Measurements from ENCODE around the gene F11.
"Not testable (repeated sequence)": the region's sequence is repeated elsewhere in the genome, so short reads cannot be mapped to it uniquely, and the experiment has no call there.

F11 gene

DNA sequence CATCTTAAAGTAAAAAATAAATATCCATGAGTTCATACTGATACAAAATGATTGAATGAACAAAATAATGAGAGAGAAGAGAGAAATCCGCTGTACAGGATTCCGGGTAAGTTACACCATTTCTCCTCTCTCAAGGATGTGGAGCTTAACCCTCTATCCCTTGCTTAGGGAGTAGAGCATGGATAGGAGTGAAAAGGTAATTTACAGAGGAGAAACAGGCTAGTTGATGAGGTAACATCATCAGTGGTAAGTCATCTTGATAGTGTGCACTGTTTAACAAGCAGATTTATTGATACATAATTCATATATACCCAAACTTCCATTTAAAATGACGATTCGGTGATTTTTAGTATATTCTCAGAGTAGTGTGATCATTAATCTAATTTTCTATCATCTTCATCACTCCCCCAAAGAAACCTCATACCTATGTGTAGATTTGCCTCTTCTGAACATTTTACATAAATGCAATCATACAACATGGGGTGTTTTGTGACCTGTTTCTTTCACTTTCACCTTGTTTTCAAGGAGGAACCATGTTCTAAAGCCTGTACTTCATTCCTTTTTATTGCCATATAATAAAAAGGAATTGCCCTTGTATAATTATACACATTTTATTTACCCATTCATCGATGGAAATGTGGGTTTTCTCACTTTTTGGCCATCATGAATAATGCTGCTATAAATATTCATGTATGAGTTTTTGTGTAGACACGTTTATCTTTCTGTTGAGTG, 34.8 kb downstream of the F11 start:
- DNase-seq = no peak

DNA sequence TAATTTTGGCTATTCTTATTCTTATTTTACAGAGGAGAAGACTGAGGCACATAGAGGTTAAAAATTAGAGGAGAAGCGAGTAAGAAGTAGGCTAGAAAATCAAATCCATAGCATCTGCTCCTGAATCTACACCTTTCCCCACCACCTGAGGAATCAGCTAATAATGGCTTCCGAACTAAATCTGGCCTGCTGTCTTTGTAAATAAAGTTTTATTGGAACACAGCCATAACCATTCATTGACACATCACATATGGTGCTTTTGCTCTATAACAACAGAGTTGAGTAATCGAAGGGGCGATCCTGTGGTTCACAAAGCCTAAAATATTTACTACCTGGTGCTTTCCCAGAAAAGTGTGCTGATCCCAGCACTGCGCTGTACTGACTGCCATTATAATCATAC, 38.2 kb downstream of the F11 start:
- no peak for DNase-seq

DNA sequence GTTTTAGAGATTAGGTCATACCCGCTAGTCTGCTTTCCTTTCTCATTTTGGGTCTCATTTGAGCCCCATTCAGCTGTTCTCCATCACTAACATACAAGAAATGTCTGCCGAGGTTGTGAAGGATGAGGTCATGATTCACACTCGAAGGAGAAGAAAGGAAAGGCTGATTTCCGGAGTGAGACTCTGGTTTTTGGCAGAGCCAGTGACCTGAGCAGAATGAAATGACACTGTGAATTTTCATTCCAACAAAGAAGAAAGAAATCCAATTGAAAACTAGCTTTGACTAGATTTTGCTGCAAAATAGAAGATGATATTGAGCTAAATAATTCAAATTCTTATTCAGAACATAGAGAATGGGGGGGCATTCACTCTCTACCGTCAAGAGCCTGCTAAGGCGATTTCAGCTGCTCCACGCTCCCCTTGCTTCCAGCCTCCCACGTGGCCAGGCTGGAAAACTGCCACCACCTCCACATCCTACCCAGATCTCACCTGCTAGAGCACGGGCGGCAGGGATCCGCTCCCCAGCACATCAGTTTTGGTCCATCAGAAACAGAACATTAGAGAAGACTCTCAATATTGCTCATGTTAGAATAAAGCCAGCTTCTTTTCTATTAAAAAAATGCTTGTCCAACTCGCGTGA, 39.0 kb downstream of the F11 start:
- DNase-seq = peak; percentile 7

DNA sequence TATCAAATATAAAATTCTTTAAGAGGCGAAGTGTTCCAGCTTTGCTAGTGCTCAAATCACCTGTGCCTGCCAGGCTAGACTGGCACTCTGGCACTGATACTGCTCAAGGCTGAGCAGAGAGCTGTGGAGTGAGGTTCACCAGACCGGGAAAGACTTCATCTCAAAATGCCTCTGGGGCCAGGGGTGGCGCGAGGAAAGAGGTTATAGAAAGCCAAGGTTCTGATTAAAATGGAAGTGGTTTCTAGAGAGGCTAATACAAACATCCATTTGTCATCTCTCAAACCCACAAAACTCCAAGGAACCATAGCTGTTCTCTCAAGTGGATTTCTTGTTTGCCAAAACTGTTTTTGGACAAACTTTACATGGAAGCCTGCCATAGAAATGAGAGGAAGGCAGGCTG, 41.5 kb downstream of the F11 start:
- DNase-seq = no peak

DNA sequence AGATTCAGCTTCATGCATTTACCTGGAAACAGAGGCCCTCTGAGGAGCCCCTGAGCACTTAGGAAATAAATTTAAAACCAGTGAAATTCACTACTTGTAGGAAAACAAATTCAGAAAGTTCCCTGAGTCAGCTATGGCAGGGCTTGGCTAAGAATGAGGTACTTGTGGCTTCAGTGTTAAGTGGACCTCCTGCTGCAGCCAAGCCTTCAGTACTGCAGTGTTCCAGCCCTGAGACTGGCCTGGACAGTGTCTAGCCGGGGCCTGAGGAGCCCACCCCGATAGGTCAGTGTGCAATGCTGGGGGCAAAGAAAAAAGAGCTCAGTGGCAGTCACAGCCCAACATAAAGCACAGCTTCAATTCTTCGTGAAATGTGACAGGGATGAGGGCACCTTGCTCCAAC, 41.9 kb downstream of the F11 start:
- no peak for DNase-seq

GRCh38 chr4:186318481-186318880, 52.5 kb downstream of the F11 start:
- DNase-seq = no peak

DNA sequence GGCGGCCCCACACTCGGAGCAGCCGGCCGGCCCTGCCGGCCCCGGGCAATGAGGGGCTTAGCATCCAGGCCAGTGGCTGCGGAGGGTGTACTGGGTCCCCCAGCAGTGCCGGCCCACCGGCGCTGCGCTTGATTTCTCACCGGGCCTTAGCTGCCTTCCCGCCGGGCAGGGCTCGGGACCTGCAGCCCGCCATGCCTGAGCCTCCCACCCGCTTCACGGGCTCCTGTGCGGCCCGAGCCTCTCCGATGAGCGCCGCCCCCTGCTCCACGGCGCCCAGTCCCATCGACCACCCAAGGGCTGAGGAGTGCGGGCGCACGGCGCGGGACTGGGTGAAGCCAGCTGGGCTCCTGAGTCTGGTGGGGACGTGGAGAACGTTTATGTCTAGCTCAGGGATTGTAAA, 58.7 kb downstream of the F11 start:
- DNase-seq = not testable (repeated sequence)

- no peak for DNase-seq
These were observed 60.4 kb downstream of the F11 start for GRCh38 chr4:186326391-186326790.

- no peak for DNase-seq
These were observed 63.4 kb downstream of the F11 start for GRCh38 chr4:186329372-186329771.

DNA sequence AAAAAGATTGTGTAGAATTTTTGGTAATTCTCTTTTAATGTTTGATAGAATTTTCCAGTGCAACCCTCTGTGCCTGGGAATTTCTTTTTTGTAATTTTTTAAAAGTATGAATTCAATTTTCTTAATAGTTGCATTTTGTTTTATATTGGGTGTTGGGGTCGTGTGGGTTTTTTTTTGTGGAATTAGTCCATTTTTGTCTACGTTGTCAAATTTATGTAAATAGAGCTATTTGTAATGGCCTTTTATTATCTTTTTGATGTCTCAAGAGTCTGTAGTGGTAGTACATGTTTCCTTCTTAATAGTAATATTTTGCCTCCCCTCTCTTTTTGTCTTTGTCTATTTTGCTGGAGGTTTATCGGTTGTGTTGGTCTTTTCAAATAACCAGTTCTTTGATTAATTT, 64.4 kb downstream of the F11 start:
- no peak for DNase-seq

GRCh38 chr4:186335793-186336192, 69.8 kb downstream of the F11 start:
- no peak for DNase-seq
